Activated CD8-positive, alpha-beta memory T cell treated with anti-CD3 and anti-CD28 coated beads, Interleukin-2, amount 10 ng/mL, durations not matched to agents 7 days and 5 days (primary cell): ENCODE results near the gene MNAT1. TPM values are rescaled to one million over a fixed set of nuclear protein-coding genes. Genes with fewer than 3 reads are reported as not detected.

Source experiments
- ATAC-seq: fragments of 150-1000 bp; cut with Tn5 transposase; one replicate; pipeline ENCODE4 v1.10.0; 2021; ENCODE audit warnings: moderate library complexity
- CTCF ChIA-PET: fragments of 350-600 bp; sonication (Branson Sonifier 250); formaldehyde crosslinking; loops from one replicate; lab custom pipeline; 2021; ENCODE audit warnings: antibody characterized with exemption; lab: Charles Lee
- DNase-seq: peaks from one replicate; pipeline ENCODE4 v3.0.0-alpha.2; 2020
- H3K27ac Mint-ChIP-seq: one replicate; pipeline ENCODE4 v1.8.0; 2021; ENCODE audit warnings: mild to moderate bottlenecking, mixed read lengths
- H3K27me3 Mint-ChIP-seq: one replicate; pipeline ENCODE4 v1.8.0; 2021; ENCODE audit warnings: mixed read lengths
- H3K36me3 Mint-ChIP-seq: one replicate; pipeline ENCODE4 v1.8.0; 2021; ENCODE audit warnings: mild to moderate bottlenecking, mixed read lengths
- H3K4me1 Mint-ChIP-seq: one replicate; pipeline ENCODE4 v1.8.0; 2021; ENCODE audit warnings: mixed read lengths
- H3K4me3 Mint-ChIP-seq: one replicate; pipeline ENCODE4 v1.8.0; 2021; ENCODE audit warnings: mild to moderate bottlenecking, moderate library complexity, mixed read lengths
- H3K9me3 Mint-ChIP-seq: one replicate; pipeline ENCODE4 v1.8.0; 2022; ENCODE audit warnings: low read depth, mixed read lengths
- total RNA-seq, 2 experiments: library from RNA; stranded (reverse); gene quantifications; one replicate each; pipeline ENCODE4 v1.2.3, GENCODE V29; 2021

The MNAT1 gene
- total RNA-seq, result 10 to 100 TPM; 57.9 to 60.7 TPM

GRCh38 chr14:60734465-60735242, at the start of gene MNAT1:
Gene MNAT1, plus strand, starts transcription at chr14:60734761. Its CDS starts 102 bp downstream, at chr14:60734863.
- no peaks in the 10 kb centered on the region for H3K9me3 Mint-ChIP-seq
- DNase-seq, result peak; percentile 84
- H3K27me3 Mint-ChIP-seq, result peaks cover 35% of the 10 kb centered on the region
- peak; percentile 97 for ATAC-seq
- peak within 1 kb of the TSS; percentile 100 for H3K4me3 Mint-ChIP-seq
- H3K36me3 Mint-ChIP-seq, result peaks cover 4% of the 10 kb centered on the region
- CTCF ChIA-PET, result interaction anchor here (1.0 kb wide), 1 partner anchor 14 kb away, joined by 4 read pairs; no protein-coding TSS in a partner anchor
- peak within 1 kb of the TSS; percentile 87 for H3K27ac Mint-ChIP-seq
- H3K4me1 Mint-ChIP-seq, result peaks cover 22% of the 10 kb centered on the region

GRCh38 chr14:60686865-60687264, 47.7 kb upstream of the MNAT1 start:
- no peaks in the 10 kb centered on the region for H3K9me3 Mint-ChIP-seq
- ATAC-seq (no peak), DNase-seq (no peak)
- H3K36me3 Mint-ChIP-seq, result no peaks in the 10 kb centered on the region
- CTCF ChIA-PET, result no interaction called here
- H3K27me3 Mint-ChIP-seq, result peaks cover 5% of the 10 kb centered on the region
- no peak overlapping the region for H3K4me3 Mint-ChIP-seq
- no peaks in the 10 kb centered on the region for H3K4me1 Mint-ChIP-seq
- H3K27ac Mint-ChIP-seq, result no peak overlapping the region

GRCh38 chr14:60691383-60692113, 43.0 kb upstream of the MNAT1 start:
- ATAC-seq, result no peak
- H3K9me3 Mint-ChIP-seq, result no peaks in the 10 kb centered on the region

GRCh38 chr14:60695327-60695726, 39.2 kb upstream of the MNAT1 start:
- ATAC-seq, result no peak
- Mint-ChIP-seq H3K4me1 (no peaks in the 10 kb centered on the region), H3K4me3 (no peak overlapping the region), H3K9me3 (no peaks in the 10 kb centered on the region), H3K27me3 (peaks cover 34% of the 10 kb centered on the region), H3K36me3 (no peaks in the 10 kb centered on the region), H3K27ac (no peak overlapping the region)
- DNase-seq, result no peak
- CTCF ChIA-PET, result no interaction called here

More at GRCh38 chr14:60691383-60692113, 43.0 kb upstream of the MNAT1 start:
- H3K27me3 Mint-ChIP-seq, result peaks cover 17% of the 10 kb centered on the region
- no peak for DNase-seq
- H3K36me3 Mint-ChIP-seq, result no peaks in the 10 kb centered on the region
- no peak overlapping the region for H3K4me3 Mint-ChIP-seq
- no peak overlapping the region for H3K27ac Mint-ChIP-seq
- H3K4me1 Mint-ChIP-seq, result no peaks in the 10 kb centered on the region
- CTCF ChIA-PET, result interaction anchor here (0.6 to 1.3 kb wide), 2 partner anchors 561 to 616 kb away, joined by 3 read pairs; no protein-coding TSS in a partner anchor

GRCh38 chr14:60700598-60700997, 34.0 kb upstream of the MNAT1 start:
- Mint-ChIP-seq H3K27me3 (peaks cover 24% of the 10 kb centered on the region), H3K4me3 (no peak overlapping the region)

GRCh38 chr14:60705100-60705499, 29.5 kb upstream of the MNAT1 start:
- H3K4me1 Mint-ChIP-seq, result no peaks in the 10 kb centered on the region
- H3K4me3 Mint-ChIP-seq, result no peak overlapping the region
- DNase-seq (no peak), ATAC-seq (no peak)
- no peak overlapping the region for H3K27ac Mint-ChIP-seq
- peaks cover 27% of the 10 kb centered on the region for H3K27me3 Mint-ChIP-seq
- peaks cover 9% of the 10 kb centered on the region for H3K9me3 Mint-ChIP-seq
- H3K36me3 Mint-ChIP-seq, result peaks cover 4% of the 10 kb centered on the region
- CTCF ChIA-PET, result no interaction called here

More at GRCh38 chr14:60700598-60700997, 34.0 kb upstream of the MNAT1 start:
- Mint-ChIP-seq H3K4me1 (no peaks in the 10 kb centered on the region), H3K9me3 (peaks cover 9% of the 10 kb centered on the region), H3K27ac (no peak overlapping the region), H3K36me3 (peaks cover 4% of the 10 kb centered on the region)
- CTCF ChIA-PET, result interaction anchor here (0.6 kb wide), 1 partner anchor 293 kb away, joined by 3 read pairs; no protein-coding TSS in a partner anchor
- no peak for ATAC-seq
- no peak for DNase-seq

GRCh38 chr14:60707858-60708257, 26.7 kb upstream of the MNAT1 start:
- H3K36me3 Mint-ChIP-seq, result no peaks in the 10 kb centered on the region
- H3K4me3 Mint-ChIP-seq, result no peak overlapping the region
- ATAC-seq (no peak), DNase-seq (no peak)
- peaks cover 33% of the 10 kb centered on the region for H3K27me3 Mint-ChIP-seq
- H3K4me1 Mint-ChIP-seq, result no peaks in the 10 kb centered on the region
- H3K27ac Mint-ChIP-seq, result no peak overlapping the region
- CTCF ChIA-PET, result no interaction called here
- no peaks in the 10 kb centered on the region for H3K9me3 Mint-ChIP-seq

GRCh38 chr14:60710494-60710893, 24.1 kb upstream of the MNAT1 start:
- Mint-ChIP-seq H3K36me3 (no peaks in the 10 kb centered on the region), H3K4me1 (no peaks in the 10 kb centered on the region), H3K9me3 (no peaks in the 10 kb centered on the region), H3K27me3 (peaks cover 46% of the 10 kb centered on the region), H3K4me3 (no peak overlapping the region), H3K27ac (no peak overlapping the region)
- CTCF ChIA-PET, result no interaction called here
- DNase-seq (no peak), ATAC-seq (no peak)

- Mint-ChIP-seq H3K27ac (no peak overlapping the region), H3K36me3 (no peaks in the 10 kb centered on the region), H3K4me1 (no peaks in the 10 kb centered on the region), H3K4me3 (no peak overlapping the region), H3K27me3 (peaks cover 36% of the 10 kb centered on the region), H3K9me3 (no peaks in the 10 kb centered on the region)
- DNase-seq (no peak), ATAC-seq (no peak)
- CTCF ChIA-PET, result interaction anchor here (1.2 kb wide), 1 partner anchor 11 kb away, joined by 3 read pairs; the partner anchor contains the start of gene SIX4
Observed at GRCh38 chr14:60713513-60713912, 21.0 kb upstream of the MNAT1 start.

- CTCF ChIA-PET, result interaction anchor here (0.7 kb wide), 1 partner anchor 95 kb away, joined by 3 read pairs; no protein-coding TSS in a partner anchor
- peaks cover 11% of the 10 kb centered on the region for H3K4me1 Mint-ChIP-seq
- H3K27me3 Mint-ChIP-seq, result peaks cover 60% of the 10 kb centered on the region
- H3K4me3 Mint-ChIP-seq, result no peak overlapping the region
- ATAC-seq (no peak), DNase-seq (no peak)
- H3K36me3 Mint-ChIP-seq, result peaks cover 3% of the 10 kb centered on the region
- no peak overlapping the region for H3K27ac Mint-ChIP-seq
- no peaks in the 10 kb centered on the region for H3K9me3 Mint-ChIP-seq
Observed at GRCh38 chr14:60720391-60720790, 14.2 kb upstream of the MNAT1 start.

- Mint-ChIP-seq H3K4me1 (peaks cover 11% of the 10 kb centered on the region), H3K36me3 (peaks cover 4% of the 10 kb centered on the region), H3K27ac (no peak overlapping the region), H3K4me3 (peak overlapping the region; percentile 13), H3K27me3 (peaks cover 61% of the 10 kb centered on the region), H3K9me3 (no peaks in the 10 kb centered on the region)
- DNase-seq (no peak), ATAC-seq (no peak)
- CTCF ChIA-PET, result no interaction called here
Observed at GRCh38 chr14:60720962-60721325, 13.6 kb upstream of the MNAT1 start.

- peak; percentile 28 for ATAC-seq
- CTCF ChIA-PET, result interaction anchor here (0.6 to 2.2 kb wide), 4 partner anchors 12 to 1153 kb away, joined by 3 to 10 read pairs (median 4); partner anchors contain the start of gene SIX1
- peak overlapping the region; percentile 75 for H3K4me3 Mint-ChIP-seq
- no peaks in the 10 kb centered on the region for H3K9me3 Mint-ChIP-seq
- H3K4me1 Mint-ChIP-seq, result peaks cover 11% of the 10 kb centered on the region
- no peak overlapping the region for H3K27ac Mint-ChIP-seq
- DNase-seq, result peak; percentile 56
- H3K27me3 Mint-ChIP-seq, result peaks cover 64% of the 10 kb centered on the region
- peaks cover 4% of the 10 kb centered on the region for H3K36me3 Mint-ChIP-seq
Observed at GRCh38 chr14:60721326-60722106, 13.0 kb upstream of the MNAT1 start.

- CTCF ChIA-PET, result interaction anchor here (1.0 to 2.2 kb wide), 4 partner anchors 11 to 72 kb away, joined by 3 to 10 read pairs (median 4); partner anchors contain the start of gene SIX1
- no peaks in the 10 kb centered on the region for H3K9me3 Mint-ChIP-seq
- DNase-seq (no peak), ATAC-seq (peak; percentile 4)
- H3K4me3 Mint-ChIP-seq, result peak overlapping the region; percentile 75
- no peak overlapping the region for H3K27ac Mint-ChIP-seq
- H3K27me3 Mint-ChIP-seq, result peaks cover 69% of the 10 kb centered on the region
- H3K36me3 Mint-ChIP-seq, result peaks cover 4% of the 10 kb centered on the region
- H3K4me1 Mint-ChIP-seq, result peaks cover 16% of the 10 kb centered on the region
Observed at GRCh38 chr14:60722107-60722356, 12.5 kb upstream of the MNAT1 start.
